DMS53 treated with DMSO at 0.1 percent for 48 hours (cell line): ENCODE results near the gene ANTXRL.
"Not testable (repeated sequence)": the region's sequence is repeated elsewhere in the genome, so short reads cannot be mapped to it uniquely, and the experiment has no call there.

ENCODE experiments used
- DNase-seq: peaks from one replicate; lab custom pipeline; 2025; ENCODE audit not compliant: unreplicated experiment; lab: John Stamatoyannopoulos, UW

The ANTXRL gene

GRCh38 chr10:46327685-46328084, 40.9 kb downstream of the ANTXRL start:
- DNase-seq, result no peak

DNA sequence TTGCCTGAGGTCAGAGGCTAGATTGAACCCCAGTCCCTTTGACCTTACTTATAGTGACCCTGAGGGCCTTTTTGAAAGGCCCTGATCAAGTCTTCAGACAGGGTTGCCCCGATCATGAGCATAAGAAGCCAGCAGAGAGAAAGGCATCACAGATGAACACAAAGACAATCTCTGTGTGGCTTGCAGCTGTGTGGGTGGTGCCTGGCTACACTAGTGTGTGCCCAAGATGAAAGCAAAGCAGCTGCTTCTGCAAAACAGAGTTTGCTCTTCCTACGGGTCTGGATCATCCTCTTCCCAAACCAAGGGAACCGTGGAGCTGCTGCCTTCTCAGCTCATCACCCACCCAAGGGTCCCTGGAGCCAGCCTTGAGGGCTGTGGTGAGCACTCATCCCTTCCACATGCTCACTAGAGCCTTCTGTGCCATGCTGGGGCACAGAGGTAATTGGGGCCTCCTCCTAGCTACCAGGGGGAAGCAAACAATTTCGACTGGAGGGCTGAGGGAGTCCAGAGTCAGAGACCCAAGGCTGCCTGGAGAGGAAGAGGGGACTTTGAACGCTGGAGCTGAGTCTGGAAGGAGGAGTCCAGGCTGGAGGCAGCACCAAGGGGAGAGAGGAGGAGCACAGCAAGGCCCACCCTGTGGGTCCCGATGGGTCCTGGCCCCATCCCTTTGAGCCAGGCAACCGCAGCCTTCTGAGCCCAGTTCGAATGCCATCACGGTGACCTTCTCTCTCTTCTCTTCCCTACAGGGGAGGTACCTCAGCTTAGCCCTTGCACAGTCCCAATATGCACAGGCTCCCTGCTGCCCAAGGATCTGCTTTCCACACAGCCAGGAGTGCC, 42.3 kb downstream of the ANTXRL start:
- no peak for DNase-seq

GRCh38 chr10:46329690-46330016, 42.9 kb downstream of the ANTXRL start:
- no peak for DNase-seq

DNA sequence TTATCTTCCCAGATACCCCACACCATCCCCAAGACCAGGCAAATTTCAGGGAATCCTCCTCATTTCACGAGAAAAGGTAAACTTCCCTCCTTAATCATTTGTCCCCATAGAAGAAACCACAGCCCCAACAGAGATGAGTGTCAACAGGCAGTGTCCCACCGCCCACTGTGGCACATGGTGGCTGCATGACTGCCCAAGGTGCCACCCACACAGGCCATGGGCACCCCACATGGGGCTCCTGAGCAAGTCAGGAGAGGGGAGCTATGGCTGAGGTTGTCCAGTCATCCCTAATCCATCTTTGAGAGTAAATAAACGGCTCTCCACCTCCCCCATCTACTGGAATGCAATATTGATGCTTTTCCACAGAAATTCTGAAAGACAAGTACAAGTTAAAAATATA, 44.1 kb downstream of the ANTXRL start:
- DNase-seq, result no peak

- DNase-seq, result not testable (repeated sequence)
These were observed 78.7 kb downstream of the ANTXRL start for GRCh38 chr10:46365484-46365883.

GRCh38 chr10:46367209-46367608, 80.4 kb downstream of the ANTXRL start:
- DNase-seq, result not testable (repeated sequence)

DNA sequence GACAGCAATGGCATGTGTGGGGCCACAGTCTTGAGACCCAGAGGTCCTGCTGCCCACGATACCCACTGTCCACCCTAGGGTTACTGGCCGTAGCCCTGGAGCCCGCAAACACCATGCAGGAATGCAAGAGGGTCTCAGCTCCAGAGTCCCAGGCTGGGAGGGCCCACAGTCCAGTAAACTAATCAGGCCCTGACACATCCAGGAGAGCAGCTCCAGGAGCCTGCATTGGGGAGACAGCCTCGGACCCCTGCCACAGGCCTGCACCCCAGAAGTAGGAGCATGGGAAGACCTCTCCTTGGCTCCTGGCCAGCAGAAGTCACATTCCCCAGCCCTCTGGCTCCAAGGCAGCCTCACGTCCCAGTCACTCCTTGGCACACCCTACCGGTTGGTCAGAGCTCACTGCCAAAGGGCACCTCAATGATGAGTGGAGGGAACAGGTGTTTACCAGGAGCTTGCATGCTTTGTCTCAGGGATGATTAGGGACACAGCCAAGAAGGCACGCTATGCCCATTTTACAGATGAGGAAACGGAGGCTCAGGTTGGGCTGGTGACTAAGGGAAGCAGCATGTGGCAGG, 81.0 kb downstream of the ANTXRL start:
- not testable (repeated sequence) for DNase-seq

DNA sequence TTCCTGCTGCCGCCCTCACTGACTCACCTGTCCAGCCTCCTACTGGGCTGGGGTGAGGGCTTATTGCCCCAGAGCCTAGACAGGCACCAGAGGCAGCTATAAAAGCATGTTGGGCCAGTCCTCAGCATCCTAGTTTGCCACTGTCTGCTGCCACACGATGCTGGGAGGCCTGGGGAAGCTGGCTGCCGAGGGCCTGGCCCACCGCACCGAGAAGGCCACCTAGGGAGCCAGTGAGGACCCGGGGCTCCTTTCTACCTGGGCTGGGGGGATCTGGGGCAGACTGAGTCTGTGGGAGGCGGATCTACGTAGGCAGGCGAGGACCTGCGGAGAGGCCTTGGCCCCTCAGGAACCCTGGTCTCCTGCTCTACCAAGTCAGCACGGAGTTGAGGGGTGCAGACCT, 82.2 kb downstream of the ANTXRL start:
- DNase-seq, result not testable (repeated sequence)

DNA sequence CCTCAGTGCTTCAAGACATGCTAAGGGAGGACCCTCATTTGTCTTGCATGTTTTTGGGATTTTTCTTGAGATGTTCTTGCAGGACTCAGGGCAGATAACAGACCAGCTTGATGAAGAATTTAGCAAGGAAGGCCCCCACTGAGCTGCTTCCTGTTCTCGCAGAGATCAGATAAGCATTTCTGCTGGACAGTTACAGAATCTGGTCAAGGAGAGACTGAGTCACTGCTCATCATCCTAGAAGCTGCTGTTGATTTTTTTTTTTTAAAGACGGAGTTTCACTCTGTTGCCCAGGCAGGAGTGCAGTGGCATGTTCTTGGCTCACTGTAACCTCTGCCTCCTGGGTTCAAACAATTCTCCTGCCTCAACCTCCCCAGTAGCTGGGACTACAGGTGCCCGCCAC, 87.6 kb downstream of the ANTXRL start:
- DNase-seq, result not testable (repeated sequence)

GRCh38 chr10:46375406-46375805, 88.6 kb downstream of the ANTXRL start, which contains the start of gene ANXA8L1:
Gene ANXA8L1 (plus strand): TSS chr10:46375776. CDS start chr10:46375852, 76 bp downstream.
- DNase-seq, result not testable (repeated sequence)

DNA sequence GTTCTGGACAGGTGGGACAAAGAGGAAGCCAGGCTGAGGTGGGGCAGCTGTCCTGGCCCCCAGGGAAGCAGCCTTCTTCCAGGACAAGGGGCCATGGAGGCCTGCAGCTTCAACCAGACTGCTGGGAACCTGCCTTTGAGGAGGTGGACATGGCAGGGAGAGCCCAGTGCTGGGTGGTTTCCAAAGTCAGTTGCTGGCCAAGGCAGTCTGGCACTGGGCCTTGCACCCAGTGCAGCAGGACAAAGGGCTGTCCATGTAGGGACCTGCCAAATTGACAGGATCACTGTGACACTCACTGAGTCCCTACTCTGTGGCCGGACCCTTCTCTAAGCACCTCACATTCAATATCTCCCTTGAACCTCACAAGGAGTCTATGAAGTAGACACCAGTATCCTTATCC, 90.2 kb downstream of the ANTXRL start:
- not testable (repeated sequence) for DNase-seq

- DNase-seq, result not testable (repeated sequence)
These were observed 90.9 kb downstream of the ANTXRL start for GRCh38 chr10:46377651-46378050.

- not testable (repeated sequence) for DNase-seq
These were observed 91.3 kb downstream of the ANTXRL start for GRCh38 chr10:46378108-46378507.

DNA sequence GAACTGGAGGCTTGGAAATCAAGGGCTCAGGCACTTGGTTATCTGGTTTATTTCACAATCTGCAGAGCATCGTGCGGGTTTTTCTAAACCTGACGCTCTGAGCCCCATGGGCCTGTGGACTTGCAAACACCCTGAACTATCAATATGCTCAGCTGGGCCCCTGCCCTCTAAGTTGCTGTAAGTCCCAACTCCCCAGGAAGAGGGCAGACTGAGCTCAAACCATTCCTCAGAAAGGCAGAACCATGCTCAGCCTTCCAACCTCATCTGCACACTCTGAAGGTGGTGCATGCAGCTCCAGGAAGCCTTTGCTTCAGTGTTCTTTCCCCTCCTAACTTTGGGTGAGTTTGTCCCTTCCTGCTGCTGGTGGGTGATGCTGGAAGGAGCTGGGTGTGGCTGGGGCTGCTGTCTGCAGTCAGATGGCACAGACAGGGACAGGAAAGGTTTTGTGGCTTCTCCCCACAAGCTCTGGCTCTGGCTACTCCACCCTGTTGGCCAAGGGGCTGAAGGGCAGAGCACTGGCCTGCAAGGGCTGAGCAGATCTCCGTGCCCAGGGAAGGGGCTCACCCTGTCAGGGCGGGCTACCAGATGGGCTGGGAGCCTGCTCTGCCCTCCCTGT, 92.5 kb downstream of the ANTXRL start:
- not testable (repeated sequence) for DNase-seq
